HG03565 (cell line): ENCODE measurements around the gene ANKS6.
A peak's percentile ranks its signal among the peaks of the same experiment; 100 is the strongest.

Experiments
- ATAC-seq: cut with Tn5 transposase; IDR thresholded peaks from one replicate; pipeline ENCODE4 v1.9.1; 2021; ENCODE audit warnings: mild to moderate bottlenecking, moderate library complexity; ENCODE audit not compliant: unreplicated experiment

ANKS6 gene

GRCh38 chr9:98815391-98815951 is 19.1 kb upstream of the ANKS6 start:
- no peak for ATAC-seq

DNA sequence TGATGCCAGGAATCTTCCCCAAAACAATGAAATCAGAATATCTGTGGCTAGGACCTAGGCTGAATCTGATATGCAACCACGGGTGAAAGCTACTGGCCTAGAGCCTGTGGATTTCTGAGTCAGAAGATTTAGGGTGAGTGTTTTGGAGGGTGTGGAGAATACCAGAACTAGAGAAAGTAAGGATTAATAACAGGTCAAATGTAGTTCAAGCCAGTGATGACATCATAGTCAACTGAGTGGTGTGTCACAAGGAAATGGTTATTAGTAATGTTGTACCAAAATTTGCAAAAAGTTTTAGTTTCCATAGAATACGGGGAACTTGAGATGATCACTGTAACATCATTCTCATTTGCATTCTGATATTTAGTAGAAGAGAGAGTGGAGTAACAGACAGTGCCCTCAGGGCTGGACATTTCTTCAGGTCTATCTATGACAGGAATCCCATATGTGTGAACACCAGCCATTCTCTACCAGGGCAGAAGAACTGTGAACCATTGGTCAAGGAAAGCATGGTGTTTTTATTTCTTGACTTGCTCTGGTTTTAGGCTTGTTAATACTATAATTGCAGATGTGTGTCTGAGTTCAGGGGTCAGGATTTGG is 14.8 kb upstream of the ANKS6 start:
- peak; percentile 34 for ATAC-seq

- no peak for ATAC-seq
Observed at GRCh38 chr9:98810102-98810842, 13.9 kb upstream of the ANKS6 start.

- no peak for ATAC-seq
Observed at GRCh38 chr9:98809311-98810101, 13.2 kb upstream of the ANKS6 start.

DNA sequence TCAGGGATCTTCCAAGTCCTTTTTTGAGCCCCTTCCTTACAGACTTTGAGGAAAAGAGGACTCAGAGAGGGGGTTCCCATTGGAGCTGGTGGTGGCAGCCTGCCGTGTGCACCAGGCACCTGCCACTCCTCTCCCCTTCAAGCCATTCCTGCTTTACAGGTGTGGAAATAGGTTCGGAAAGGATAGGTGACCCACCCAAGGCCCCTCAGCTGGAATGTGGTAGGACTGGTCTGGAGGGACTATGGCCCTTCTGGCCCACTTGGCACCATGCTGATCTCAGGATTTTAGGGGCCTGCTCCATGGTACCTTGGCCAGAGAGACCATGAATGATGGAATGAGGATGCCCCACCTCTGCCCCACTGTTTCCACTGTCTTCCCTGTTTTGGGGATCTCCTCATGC is 12.5 kb upstream of the ANKS6 start:
- no peak for ATAC-seq

DNA sequence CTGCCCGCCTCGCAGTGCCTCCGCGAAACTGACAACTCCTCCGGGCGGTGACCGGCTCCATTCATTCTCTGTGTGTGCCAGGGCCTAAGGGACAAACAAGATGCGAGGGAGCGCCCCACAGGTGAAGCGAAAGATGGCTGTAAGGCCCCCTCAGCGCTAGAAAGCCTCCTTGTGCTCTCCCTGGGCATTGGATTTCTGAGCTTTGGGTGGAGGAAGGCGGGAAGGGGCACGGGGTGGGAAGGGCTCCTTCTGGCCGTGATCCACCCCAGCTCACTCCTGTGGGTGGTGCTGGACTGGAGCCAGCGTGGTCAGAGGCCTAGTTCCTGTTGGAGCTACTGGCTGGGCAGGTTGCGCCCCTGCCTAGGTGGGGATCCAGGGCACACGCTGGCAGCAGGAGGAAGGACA is 12.1 kb upstream of the ANKS6 start:
- ATAC-seq = no peak

GRCh38 chr9:98807814-98808195 is 11.4 kb upstream of the ANKS6 start:
- ATAC-seq = no peak

DNA sequence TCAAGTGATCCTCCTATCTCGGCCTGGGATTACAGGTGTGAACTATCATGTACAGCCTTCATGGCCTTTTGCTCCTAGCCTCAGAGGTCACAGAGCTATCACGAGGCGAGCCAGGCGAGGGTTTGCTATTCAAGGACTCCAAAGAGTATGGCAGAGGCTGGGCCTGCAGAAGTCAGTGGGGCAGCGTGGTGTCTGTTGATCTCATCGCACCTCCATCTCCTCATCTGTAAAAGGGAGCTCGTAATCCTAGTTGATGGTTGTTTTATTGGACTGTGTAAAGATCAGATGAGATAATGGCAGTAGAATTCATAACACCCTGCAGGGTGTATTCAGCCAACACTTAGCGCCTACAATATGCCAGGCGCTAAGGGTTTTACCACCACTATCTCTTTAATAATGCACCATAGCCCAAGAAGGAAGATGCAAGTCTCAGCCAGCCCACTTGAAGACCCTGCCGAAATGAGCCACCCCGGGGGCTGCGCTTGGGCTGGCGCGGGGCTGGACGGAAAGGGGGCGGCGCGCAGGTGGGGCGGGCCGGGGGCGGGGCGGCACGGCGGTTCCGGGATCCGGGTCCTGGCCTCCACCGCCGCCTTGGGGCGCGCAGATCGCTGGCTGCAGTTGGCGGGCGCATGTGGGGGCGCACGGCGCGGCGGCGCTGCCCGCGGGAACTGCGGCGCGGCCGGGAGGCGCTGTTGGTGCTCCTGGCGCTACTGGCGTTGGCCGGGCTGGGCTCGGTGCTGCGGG is 10.9 kb upstream of the ANKS6 start, which contains the start of gene GALNT12:
GALNT12 (plus strand) TSS at position 601 of the 744 bp plus-strand sequence; CDS start at position 630, 29 bp downstream.
- no peak for ATAC-seq

DNA sequence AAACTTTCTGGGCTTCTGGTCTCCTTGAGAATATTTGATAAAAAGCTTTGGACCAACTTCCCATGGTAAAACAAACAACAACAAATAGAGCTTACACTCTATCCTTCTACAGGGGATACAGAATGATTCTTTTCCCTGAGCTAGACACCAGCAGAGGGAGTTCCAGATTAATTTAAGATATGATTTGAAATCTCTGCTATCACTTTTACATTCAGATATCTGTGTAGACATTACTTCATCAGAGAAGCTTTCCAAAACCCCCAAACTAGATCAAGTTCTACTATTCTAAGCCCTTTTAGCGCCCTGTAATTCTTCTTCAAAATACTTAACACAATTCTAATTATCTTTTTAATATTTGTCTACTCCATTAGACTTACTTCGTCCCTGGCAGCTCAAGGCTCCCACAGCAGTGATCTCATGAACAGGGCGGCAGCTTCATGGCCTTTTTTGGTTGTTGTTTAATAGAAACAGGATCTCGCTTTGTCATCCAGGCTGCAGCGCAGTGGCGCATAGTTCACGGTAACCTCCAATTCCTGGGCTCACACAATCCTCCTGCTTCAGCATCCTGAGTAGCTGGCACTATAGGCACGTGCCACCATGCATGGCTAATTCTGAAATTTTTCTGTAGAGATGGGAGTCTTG is 10.2 kb upstream of the ANKS6 start:
- ATAC-seq = no peak

- no peak for ATAC-seq
Observed at GRCh38 chr9:98805506-98806272, 9.3 kb upstream of the ANKS6 start.

GRCh38 chr9:98804083-98804482 is 7.7 kb upstream of the ANKS6 start:
- no peak for ATAC-seq

- ATAC-seq = no peak
Observed at GRCh38 chr9:98801969-98802371, 5.6 kb upstream of the ANKS6 start.

- no peak for ATAC-seq
Observed at GRCh38 chr9:98801561-98801960, 5.2 kb upstream of the ANKS6 start.

- no peak for ATAC-seq
Observed at GRCh38 chr9:98798254-98798653, 1.9 kb upstream of the ANKS6 start.

DNA sequence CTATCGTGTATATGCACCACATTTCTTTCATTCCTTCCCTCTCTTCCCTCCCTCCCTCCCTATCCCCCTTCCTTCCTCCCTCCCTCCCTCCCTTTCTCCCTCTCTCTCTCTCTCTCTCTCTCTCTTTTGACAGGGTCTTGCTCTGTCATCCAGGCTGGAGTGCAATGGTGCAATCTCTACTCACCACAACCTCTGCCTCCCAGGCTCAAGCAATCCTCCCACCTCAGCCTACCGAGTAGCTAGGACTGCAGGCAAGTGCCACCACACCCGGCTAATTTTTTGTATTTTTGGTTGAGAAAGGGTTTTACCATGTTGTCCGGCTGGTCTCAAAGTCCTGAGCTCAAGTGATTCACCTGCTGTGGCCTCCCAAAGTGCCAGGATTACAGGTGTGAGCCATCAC is 1.1 kb upstream of the ANKS6 start:
- no peak for ATAC-seq

DNA sequence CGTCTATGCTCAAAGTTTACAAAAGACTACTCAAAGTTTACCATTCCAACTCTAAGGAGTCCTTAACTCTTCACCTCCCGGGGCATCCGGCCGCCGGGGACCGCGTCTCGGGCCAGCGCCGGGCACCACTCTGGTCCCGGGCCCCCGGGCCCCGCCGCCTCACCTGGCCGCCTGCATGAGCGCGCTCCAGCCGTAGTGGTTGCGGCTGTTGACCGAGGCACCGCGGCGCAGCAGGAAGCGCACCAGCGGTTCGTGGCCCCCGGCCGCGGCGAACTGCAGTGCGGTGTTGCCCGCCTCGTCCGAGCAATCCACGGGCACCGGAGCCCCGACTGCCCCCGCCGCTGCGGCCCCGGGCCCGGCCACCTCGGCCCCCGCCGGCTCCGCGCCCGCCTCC is 388 bp downstream of the ANKS6 start:
- ATAC-seq = no peak

GRCh38 chr9:98795295-98795955 is 930 bp downstream of the ANKS6 start:
- no peak for ATAC-seq

DNA sequence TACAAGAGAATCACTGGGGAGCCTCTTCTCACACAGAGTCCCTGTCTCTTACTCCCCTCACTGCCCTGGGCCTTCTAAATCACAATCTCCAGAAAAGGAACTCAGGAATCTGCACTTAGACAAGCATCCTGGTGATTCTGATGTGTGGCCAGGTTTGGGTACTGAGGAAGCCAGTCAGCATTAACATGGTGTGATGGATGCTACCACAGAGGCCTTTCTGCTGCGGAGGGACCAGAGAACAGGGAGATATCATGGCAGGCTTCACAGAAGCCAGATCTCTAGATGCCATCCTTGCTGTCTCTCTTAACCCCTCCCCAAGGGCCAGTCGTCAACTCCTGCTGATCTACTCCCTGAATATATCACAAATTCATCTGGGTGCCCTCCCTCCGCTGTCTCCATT is 1.6 kb downstream of the ANKS6 start:
- no peak for ATAC-seq

DNA sequence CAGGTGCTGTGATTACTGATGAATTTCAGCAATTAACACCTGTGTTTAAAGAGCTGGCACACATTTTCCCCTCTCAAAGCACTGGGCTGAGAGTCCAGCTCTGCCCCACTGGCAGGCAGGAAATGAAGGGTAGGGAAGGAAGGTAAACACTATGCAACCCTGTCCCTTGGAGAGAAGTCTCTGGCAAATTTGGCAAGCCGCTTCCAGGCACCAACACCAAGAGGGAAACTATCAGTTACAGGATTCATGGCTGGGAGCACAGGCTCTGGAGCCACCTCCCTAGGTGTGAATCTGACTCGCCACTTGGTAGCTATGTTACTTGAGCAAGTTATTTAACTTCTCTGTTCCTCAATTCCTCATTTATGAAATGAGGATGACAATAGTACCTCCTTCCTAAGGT is 3.3 kb downstream of the ANKS6 start:
- no peak for ATAC-seq
